ENCODE results near the gene CCR9. TPM values are rescaled to one million over a fixed set of nuclear protein-coding genes. Genes with fewer than 3 reads are reported as not detected.
"Not testable (repeated sequence)": the region's sequence is repeated elsewhere in the genome, so short reads cannot be mapped to it uniquely, and the experiment has no call there.

The CCR9 gene
- total RNA-seq, 1 donor from 2014 or later: not detected

- H3K9me3 Mint-ChIP-seq (ENCODE audit: unreplicated experiment): no peaks in the 10 kb centered on the region
- peak overlapping the region; percentile 94 for H3K4me3 Mint-ChIP-seq (ENCODE audit: unreplicated experiment)
- H3K4me1 Mint-ChIP-seq (ENCODE audit: unreplicated experiment): peaks cover 2% of the 10 kb centered on the region
- no peak for TF ChIP-seq CTCF (IDR thresholded peaks at IDR 0.05; ENCODE audit: unreplicated experiment)
- DNase-seq (ENCODE audit: low spot score): no peak
- peaks cover 4% of the 10 kb centered on the region for H3K27me3 Mint-ChIP-seq (ENCODE audit: unreplicated experiment)
- H3K27ac Mint-ChIP-seq (ENCODE audit: unreplicated experiment): no peak overlapping the region
- H3K36me3 Mint-ChIP-seq (ENCODE audit: low read depth, unreplicated experiment): no peaks in the 10 kb centered on the region
Observed at GRCh38 chr3:45842851-45843625, 43.3 kb upstream of the CCR9 start.

DNA sequence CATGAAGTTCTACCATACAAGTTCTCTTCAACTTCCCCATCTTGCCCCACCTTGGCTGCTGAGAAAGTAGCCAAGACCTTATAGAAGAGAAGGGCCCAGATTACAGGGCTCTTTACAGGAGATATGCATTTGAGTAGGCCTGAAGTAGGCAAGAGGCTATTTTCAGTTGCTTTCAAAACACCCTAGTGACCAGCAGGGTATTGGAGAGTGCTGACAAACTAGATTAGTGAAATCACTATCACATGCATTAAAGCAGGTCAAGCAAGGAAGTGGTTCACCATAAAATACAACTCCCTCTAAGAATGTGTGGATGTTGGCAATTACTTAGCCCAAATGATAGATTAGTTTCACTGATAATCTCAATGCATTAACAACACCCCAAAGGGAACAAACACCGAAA, 41.7 kb upstream of the CCR9 start:
- no peaks in the 10 kb centered on the region for H3K9me3 Mint-ChIP-seq (ENCODE audit: unreplicated experiment)
- no peaks in the 10 kb centered on the region for H3K36me3 Mint-ChIP-seq (ENCODE audit: low read depth, unreplicated experiment)
- no peak overlapping the region for H3K27ac Mint-ChIP-seq (ENCODE audit: unreplicated experiment)
- DNase-seq (ENCODE audit: low spot score): no peak
- H3K4me3 Mint-ChIP-seq (ENCODE audit: unreplicated experiment): no peak overlapping the region
- peaks cover 4% of the 10 kb centered on the region for H3K27me3 Mint-ChIP-seq (ENCODE audit: unreplicated experiment)
- no peak for TF ChIP-seq CTCF (IDR thresholded peaks at IDR 0.05; ENCODE audit: unreplicated experiment)
- peaks cover 2% of the 10 kb centered on the region for H3K4me1 Mint-ChIP-seq (ENCODE audit: unreplicated experiment)

DNA sequence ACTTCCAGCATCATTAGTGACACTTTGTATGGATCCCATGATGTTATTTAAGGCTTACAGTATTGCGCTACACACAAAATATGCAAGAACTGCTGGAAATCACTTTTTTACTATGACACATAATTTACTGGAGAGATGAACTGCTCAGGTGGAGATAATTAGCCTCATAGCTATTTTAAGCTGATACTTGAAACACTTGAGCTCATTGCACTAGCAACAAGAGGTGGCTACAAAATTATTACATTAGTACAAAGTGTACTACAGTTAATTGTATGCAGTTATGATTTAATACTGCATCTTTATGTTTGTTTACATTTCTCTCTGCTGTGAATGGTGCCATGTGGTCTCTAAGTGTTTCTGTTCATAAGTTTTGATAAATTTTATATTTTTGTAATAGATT, 38.0 kb upstream of the CCR9 start:
- Mint-ChIP-seq H3K27me3 (ENCODE audit: unreplicated experiment) (peaks cover 5% of the 10 kb centered on the region), H3K4me1 (ENCODE audit: unreplicated experiment) (no peaks in the 10 kb centered on the region), H3K36me3 (ENCODE audit: low read depth, unreplicated experiment) (no peaks in the 10 kb centered on the region), H3K9me3 (ENCODE audit: unreplicated experiment) (no peaks in the 10 kb centered on the region), H3K4me3 (ENCODE audit: unreplicated experiment) (no peak overlapping the region), H3K27ac (ENCODE audit: unreplicated experiment) (no peak overlapping the region)
- TF ChIP-seq CTCF (IDR thresholded peaks at IDR 0.05; ENCODE audit: unreplicated experiment): no peak
- DNase-seq (ENCODE audit: low spot score): no peak

- Mint-ChIP-seq H3K9me3 (ENCODE audit: unreplicated experiment) (no peaks in the 10 kb centered on the region), H3K4me3 (ENCODE audit: unreplicated experiment) (no peak overlapping the region), H3K27ac (ENCODE audit: unreplicated experiment) (no peak overlapping the region), H3K36me3 (ENCODE audit: low read depth, unreplicated experiment) (no peaks in the 10 kb centered on the region), H3K4me1 (ENCODE audit: unreplicated experiment) (no peaks in the 10 kb centered on the region), H3K27me3 (ENCODE audit: unreplicated experiment) (peaks cover 1% of the 10 kb centered on the region)
- no peak for TF ChIP-seq CTCF (IDR thresholded peaks at IDR 0.05; ENCODE audit: unreplicated experiment)
- no peak for DNase-seq (ENCODE audit: low spot score)
Observed at GRCh38 chr3:45852828-45853227, 33.5 kb upstream of the CCR9 start.

- H3K36me3 Mint-ChIP-seq (ENCODE audit: low read depth, unreplicated experiment); H3K4me3 Mint-ChIP-seq (ENCODE audit: unreplicated experiment); H3K27me3 Mint-ChIP-seq (ENCODE audit: unreplicated experiment); H3K27ac Mint-ChIP-seq (ENCODE audit: unreplicated experiment); H3K4me1 Mint-ChIP-seq (ENCODE audit: unreplicated experiment); H3K9me3 Mint-ChIP-seq (ENCODE audit: unreplicated experiment); DNase-seq (ENCODE audit: low spot score): not testable (repeated sequence)
Observed at GRCh38 chr3:45856323-45856722, 30.0 kb upstream of the CCR9 start.

- not testable (repeated sequence) for DNase-seq (ENCODE audit: low spot score); H3K27ac Mint-ChIP-seq (ENCODE audit: unreplicated experiment); H3K9me3 Mint-ChIP-seq (ENCODE audit: unreplicated experiment); H3K36me3 Mint-ChIP-seq (ENCODE audit: low read depth, unreplicated experiment); H3K4me3 Mint-ChIP-seq (ENCODE audit: unreplicated experiment); H3K27me3 Mint-ChIP-seq (ENCODE audit: unreplicated experiment); H3K4me1 Mint-ChIP-seq (ENCODE audit: unreplicated experiment)
Observed at GRCh38 chr3:45857024-45857423, 29.3 kb upstream of the CCR9 start.
